Activated CD4-positive, CD25-positive, alpha-beta regulatory T cell treated with anti-CD3 and anti-CD28 coated beads, Interleukin-2, amount 50 U/mL, for 24 hours (primary cell): ENCODE results near the gene MSANTD3.
A peak's percentile ranks its signal among the peaks of the same experiment; 100 is the strongest.
"Not testable (repeated sequence)": the region's sequence is repeated elsewhere in the genome, so short reads cannot be mapped to it uniquely, and the experiment has no call there.

ENCODE experiments used
- ATAC-seq, 2 donors: fragments of 150-1000 bp; cut with Tn5 transposase; one replicate each; pipeline ENCODE4 v1.10.0; 2021; ENCODE audit warnings: mild to moderate bottlenecking in 1 of 2, moderate library complexity in 1 of 2

MSANTD3 gene

DNA sequence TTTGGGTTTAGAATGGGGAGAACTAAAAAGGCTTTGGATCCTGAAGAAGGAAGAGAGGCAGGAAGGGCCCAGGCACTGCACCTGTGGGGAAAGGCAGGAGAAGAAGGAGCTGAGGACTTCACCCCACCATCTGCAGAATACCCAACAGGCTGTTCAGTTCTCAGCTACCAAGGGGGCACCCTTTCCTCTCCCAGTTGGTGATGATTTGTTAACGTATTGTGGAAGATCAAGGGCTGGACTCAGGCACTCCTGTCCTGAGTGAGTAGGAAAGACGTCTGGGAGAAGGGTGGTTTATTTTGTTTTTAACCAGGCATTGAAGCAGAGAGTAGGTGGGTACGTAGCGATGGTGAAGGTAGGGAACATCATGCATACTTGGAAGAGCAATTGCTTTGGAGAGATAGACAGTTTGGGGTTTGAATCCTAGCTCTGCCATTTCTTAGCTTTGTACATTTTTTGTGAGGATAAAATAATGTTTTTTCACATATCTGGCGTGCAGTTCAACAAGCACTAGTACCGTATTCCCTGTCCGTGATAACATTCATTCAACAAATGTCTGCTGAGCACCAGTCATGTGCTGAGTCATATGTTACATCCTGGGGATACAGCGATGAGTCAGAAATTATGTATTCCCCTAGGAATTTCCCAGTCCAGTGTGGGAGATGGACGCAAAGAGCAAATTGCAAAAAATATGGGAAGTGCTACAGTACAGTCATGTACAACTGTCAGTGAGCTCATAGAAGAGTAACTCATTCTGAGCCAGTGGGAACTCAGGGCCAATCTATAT is 2.1 kb downstream of the MSANTD3 start:
- ATAC-seq, result no peak

DNA sequence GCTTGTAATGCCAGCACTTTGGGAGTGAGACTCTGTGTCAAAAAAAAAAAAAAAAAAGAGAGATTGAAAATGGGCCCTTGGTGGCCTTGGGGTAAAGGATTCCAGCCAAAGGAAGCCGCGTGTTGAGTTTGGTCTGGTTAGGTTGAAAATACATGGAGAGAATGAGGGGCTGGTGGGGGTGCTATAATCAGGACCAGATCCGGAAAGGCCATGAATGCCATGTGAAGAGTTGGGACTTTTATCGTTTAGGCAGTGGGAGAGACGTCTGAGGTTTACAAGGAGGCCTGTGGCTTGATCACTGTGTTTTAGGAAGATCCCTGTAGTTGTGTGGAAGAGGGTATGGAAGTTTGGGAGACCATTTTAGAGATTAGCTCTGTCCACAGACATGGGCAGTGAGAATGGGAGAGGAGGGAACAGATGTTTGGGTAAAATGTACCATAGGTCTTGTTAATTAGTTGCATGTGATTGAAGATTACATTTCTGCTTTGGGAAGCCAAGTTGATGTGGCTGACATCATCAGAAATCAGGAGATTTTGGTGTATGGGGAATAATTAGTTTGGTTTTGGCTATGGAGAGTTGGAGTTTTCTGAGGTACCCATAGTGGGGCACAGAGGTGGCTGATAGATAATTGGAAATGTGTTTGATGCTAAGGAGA is 3.5 kb downstream of the MSANTD3 start:
- no peak for ATAC-seq

DNA sequence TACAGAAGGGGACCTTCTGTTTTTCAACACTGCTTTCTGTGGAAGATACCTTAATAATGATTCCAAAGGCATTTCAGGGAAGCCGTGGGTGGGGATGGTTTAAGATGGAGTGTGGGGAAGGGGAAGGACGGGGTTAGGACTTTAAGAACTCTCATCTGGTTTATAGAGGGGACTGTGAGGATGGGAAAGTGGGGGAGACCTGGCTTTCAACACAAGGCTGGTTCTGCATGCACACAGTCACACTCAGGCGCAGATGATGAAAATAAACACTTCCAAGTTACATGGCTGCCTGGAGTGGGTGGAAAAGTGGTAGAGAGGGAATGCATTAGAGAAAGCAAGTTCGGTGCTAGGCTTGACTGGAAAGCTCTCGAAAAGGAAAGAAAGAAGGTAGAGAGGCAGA is 4.9 kb downstream of the MSANTD3 start:
- ATAC-seq, result no peak

DNA sequence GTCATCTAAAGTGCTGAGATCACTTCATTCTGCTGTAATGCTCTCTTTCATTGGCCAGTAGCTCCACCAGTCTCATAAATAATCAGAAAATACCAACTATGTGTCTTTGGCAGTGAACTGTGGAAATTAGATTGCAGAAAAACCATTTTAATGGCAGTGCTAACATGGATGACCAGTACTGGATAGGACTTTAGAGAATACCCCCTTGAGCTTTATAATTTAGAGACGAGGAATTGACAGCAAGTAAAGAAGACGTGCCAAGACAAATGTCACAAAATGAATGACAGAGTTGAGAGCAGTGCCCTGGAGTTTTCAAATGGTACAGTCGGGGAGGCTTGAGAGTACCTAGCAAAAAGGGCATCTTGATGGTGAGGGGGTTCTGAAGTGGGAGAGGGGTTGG is 5.8 kb downstream of the MSANTD3 start:
- ATAC-seq, result no peak

DNA sequence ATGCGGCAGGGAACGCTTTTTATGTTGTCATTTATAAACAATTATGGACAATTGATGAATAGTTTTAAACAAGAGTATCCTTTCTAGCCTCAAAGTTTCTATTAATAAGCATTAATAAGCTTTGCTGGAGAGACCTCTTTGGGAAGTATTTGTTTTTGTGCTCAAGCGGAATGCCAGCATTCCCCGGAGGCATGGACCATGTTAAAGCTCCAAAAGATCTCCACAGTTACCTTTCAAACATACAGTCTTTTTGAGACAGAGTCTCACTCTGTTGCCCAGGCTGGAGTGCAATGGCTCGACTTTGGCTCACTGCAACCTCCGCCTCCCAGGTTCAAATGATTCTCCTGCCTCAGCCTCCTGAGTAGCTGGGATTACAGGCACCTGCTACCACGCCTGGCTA is 9.6 kb downstream of the MSANTD3 start:
- no peak for ATAC-seq

DNA sequence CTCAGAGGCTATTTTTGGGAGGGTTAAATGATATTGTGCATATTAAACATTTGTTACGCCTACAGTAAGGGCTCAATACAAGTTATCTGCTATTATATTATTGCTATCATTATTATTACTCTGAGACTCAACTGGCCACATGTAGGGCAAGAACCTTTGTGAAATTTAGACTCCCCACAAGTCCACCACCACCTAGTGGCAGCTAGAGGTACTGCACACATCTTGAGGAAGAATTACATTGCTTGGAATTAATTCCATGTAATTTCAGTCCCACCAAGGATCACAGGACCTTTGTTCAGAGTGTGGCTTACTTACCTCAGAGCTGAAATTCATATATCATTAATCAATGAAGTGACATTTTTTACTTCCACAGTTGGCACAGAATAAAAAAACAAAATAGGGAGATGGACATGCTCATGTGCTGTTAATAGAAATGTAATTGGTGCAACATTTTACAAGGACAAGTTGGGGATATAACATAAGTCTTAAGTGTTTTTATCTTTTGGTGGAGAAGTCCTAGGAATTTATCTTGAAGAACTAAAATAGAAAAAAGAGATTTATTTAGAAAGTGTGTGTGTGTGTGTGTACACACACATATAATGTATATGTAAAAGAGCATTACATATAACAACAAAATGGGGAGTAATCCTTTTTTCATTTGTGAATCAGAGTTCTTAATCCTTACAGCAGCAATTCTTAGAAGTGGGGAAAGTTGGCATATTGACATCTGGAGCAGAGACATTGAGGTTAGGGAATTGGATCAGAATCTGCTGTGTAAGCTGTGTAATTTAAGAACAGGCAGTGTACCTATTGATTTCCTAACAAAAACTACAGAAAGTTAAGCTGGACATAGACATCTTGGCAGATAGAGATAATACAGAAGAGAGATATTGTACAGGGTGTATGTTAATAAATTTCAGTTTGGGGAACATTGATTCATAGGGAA is 11.2 kb downstream of the MSANTD3 start:
- no peak for ATAC-seq

DNA sequence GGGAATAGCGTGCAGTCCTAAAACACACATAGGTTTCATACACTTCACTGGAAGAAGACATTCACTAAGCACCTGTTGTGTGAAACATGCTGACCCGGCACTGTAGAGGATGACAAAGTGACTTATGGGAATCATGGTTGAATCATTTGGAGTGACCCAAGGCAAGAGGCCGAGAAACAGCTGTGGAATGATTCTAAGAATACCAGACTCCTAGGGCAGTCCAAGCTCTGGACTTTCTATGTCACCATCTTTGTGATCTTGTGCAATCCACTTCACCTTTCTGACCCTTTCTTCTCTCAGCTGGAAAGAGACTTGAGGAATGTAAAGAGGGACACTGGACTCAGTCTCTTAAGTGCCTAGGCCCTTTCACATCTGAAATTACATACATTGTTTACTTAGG is 13.1 kb downstream of the MSANTD3 start:
- ATAC-seq, result no peak

DNA sequence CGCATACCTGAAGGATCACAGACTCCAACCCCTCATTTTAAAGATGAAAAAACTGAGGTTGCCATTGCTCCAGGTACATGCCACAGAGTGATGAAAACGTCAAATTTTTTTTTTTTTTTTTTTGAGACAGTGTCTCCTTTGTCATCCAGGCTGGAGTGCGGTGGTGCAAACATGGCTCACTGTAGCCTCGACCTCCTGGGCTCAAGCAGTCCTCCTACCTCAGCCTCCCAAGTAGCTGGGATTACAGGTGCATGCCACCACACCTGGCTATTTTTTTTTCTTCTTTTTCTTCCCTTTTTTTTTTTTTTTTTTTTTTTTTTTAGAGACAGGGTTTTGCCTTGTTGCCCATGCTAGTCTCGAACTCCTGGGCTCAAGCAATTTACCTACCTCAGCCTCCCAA is 13.5 kb downstream of the MSANTD3 start:
- ATAC-seq, result not testable (repeated sequence)

DNA sequence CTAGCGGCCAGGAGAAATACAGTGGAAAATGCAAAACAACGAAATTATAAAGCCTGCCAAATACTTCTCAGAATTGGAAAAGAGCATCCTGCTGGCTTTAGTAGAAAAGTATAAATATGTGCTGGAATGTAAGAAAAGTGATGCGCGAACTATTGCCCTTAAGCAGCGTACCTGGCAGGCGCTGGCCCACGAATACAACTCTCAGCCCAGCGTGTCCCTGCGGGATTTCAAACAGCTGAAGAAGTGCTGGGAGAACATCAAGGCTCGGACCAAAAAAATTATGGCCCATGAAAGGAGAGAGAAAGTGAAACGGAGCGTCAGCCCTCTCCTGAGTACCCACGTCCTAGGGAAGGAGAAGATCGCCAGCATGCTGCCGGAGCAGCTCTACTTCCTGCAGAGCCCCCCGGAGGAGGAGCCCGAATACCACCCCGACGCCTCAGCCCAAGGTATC is 15.0 kb downstream of the MSANTD3 start:
- no peak for ATAC-seq

DNA sequence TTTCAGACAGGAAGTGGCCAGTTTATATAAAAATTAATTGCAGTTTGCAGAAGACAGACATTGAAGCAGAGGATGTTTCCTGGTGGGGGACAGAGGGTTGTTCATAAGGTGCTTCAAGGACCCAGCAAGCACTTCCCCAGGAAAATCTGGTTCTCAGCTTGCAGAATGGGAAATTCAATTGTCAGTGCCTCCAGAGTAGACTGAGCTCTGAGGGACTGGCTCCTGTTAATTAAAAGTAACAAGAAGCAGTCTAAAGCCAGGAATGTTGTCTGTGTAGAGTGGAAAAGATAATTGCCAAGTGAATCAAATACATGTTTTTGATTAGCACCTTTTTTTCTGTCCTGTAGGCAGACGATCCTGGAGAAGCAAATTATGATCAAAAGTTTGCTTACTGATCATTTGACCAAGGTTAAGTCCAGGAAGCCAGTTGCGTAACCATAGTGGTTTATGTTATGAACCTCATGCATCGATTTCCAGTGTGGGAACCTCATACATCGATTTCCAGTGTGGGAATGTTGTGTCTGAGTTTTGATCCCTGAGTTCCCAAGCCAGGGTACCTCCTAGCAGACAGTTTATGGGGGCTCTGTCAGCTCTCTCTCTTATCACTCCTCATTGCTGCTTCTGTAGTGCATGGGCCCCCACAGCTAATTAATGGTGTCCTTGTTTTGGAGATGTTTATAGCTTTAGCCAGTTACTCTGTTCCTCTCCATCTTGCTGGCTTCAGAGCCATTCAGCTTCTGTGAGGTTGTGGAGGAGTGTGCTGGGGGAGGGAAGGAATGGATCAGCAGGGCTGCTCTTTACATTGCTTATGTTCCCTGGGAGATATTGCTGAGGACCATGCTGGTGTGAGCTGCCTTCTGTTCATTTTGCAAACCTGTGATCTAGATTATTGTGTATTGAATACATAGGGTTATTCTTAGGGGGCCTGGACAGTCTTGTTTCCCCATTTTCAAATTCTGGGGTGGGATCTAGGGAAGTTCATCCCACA is 17.1 kb downstream of the MSANTD3 start:
- ATAC-seq, result no peak

DNA sequence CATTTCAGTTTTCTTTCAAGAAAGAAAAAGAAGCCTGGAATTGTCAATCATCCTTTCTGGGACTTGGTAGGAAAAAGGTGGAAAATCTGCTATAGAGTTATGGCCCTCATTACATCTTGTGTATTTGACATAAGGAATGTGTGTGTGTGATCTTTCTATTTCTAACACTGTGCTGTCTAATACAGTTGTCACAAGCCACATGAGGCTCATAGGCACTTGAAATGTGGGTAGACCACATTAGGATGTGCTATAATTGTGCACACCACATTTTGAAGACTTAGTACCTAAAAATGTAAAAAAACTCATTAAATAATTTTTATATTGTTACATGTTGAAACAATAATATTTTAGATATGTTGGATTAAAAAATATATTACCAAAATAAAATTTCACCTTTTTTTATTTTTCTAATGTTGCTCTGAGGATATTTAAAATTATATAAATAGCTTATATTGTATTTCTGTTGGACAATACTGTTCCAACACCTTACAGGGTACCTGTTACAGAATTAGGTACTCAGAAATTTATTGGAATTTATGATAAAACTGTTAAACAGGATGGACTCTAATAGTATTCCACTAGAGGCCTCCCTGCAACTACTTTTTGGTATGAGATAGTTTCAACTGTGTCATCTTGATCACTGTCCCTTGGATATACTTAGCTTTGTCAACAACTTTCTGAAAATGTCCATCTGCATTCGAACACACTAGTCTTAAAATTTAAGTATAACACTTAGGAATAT is 18.4 kb downstream of the MSANTD3 start:
- ATAC-seq, result no peak

DNA sequence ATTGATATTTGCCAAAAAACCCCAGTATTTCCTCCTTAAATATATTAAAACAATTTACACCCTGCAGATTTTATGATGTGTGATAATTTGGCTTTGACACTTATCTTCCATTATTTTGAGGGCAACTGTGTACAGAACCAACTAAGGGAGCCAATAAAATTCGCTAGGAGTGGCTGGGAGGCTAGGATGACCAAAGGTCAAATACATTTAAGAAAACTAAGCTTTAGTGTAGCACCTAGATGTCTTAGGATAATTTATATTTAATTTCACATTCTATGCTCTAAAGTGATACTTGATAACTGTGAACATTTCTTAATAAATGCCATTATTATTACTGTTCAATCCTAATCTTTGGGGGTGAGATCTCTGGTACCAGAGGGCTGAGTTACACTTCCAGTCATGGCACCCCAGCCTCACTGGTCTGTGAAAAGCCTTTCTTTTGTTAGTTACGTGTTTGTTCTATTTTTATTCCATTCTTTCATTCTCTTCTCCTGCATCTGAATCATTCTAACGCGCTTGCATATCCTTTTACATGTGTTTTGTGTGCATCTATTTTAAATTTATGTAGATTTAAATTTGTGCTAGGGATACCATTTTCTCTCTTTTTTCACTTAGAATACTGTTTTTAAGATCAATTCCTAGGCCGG is 19.1 kb downstream of the MSANTD3 start:
- ATAC-seq, result no peak

DNA sequence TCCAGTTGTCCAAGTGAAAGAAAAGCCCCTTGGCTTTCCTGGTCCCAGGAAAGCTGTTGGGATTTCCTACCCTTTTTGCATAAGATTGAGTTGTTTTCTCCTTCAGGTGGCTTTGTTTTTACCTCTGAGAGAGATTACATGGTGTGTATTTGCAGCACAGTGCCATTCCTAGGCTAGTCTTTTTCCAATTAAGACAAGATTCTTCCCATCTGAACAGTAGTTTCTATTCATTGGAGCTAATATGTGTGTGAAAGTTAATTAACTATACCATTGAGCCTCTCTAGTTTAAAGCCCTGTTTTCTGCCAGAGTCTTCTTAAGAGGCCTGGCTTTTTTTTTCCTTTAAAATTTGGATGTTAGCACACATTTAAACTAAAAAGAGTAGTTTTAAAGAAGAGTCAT is 20.1 kb downstream of the MSANTD3 start:
- ATAC-seq, result no peak

DNA sequence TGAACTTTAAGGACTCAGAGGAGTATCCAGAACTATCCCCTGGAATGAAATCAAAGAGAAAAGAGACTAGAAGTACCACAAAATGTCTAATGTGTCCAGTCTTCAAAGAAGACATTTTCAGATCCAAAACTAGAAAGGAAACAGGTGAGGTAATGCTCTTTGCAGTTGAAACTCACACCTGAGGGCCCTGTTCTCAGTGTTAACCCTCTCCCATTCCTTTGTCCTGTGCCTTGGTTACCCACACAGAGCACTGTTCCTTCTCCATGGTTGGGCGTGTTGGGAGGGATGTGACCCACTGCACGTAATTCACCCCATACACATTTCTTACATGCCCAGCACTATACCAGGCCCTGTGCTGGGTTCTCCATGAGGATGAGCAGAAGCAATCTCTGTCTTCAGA is 21.3 kb downstream of the MSANTD3 start:
- ATAC-seq, result no peak

DNA sequence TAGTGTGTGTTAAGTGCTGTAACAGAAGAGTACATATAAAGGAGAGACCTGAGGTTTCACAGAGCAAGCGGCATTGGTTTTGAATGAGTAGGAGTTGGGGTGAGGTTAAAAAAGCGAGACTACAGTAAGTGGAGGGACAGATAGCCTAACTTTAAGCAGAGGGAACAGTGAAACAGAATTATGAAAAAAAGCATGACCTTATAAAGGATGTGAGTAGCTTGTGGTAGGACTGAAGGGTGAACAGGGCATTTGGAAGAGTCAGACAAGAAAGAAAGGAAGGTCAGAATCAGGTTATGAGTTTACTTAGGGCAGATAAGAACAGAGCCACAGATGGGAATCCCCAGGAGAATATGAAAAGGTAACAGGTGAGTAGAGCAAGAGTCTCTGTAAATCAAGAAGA is 22.5 kb downstream of the MSANTD3 start:
- ATAC-seq, result peak in 1 of 2 donors; percentile 10

DNA sequence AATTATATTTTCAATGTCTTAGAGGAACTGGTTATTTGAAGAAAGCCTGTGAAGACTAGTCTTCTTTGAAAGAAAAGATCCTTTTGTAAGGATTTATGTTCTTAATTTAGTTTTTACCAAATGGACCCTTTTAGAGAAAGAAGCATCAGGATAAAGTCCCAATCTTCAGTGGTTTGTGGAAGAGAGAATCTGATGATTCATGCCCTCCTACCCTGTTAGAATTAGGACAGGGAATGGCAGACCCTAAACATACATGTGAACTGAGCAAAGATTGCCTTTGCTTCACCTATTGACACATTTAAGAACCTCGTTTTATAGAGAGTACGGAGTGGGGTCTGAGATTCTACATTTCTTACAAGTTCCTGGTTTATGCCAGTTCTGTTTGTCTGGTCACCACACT is 26.0 kb downstream of the MSANTD3 start:
- ATAC-seq, result no peak

DNA sequence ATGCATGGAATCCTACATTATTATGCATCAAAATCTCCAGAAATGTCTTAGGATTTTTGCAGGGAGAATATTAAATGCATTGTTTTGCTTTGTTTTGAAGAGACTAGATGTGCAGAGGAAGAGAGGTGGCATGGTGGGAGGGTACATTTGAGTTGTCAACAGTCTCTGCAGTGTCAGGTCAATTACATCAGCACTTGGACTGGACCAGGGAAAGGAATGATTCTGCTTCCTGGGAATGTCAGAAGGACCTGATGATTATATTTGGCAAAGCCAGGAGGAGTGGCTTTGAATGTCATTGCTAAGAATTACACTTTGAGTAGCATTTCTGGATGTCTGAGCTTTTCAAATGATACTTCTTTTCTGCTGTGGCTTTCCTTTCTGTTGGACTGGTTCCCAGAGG is 28.5 kb downstream of the MSANTD3 start:
- ATAC-seq, result no peak

DNA sequence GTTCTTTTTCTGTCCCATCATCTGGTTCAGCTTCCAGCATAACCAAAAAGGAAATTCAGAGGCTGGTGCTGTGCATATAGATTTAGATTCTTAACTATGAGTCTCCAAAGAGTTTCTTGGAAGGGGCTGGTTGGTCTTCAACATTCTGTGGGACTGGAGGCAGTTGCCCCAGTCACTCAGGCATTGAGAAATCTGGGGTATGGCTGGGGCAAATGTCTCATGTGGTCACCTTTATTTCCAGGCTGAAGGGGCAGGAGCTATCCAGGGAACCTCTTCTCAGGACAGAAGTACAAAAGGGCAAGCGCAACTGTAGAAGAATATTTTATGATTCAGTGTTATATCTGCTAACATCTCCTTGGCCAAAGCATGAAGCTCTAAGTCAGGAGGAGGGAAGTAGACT is 30.6 kb downstream of the MSANTD3 start:
- no peak for ATAC-seq

DNA sequence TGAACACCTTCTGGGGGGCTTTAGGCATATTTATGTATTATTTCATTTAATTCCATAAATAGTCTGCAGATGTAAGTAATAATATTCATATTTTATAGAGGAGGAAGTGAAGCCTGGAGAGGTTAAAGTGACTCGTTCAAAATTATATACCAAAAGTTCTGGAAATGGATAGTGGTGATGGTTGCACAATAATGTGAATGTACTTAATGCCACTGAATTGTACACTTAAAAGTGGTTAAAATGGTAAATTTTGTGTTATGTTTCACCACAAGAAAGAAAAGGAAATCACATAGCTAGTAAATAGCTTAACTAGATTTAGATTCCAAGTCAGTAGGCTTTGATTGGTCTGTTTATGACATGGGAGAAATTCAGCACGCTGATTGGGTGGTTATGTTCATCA is 33.0 kb downstream of the MSANTD3 start:
- no peak for ATAC-seq

DNA sequence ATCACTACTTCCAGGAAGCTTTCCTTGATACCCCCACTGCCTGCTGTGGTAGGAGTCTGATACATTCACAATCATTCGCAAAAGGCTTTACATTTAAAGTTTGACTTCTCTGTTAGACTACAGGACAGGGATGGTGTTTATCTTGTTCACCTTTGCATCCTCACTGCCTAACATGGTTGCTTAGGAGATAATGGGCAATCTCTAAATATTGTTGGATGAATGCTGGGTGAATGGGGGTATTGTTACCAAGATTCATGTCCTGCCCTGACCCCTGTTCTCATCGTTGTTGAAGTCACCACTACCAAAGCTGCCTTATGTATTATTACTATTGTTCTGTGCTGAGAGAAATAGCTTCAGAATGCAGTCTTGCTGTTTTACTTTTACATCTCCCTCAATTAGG is 38.3 kb downstream of the MSANTD3 start:
- ATAC-seq, result no peak

DNA sequence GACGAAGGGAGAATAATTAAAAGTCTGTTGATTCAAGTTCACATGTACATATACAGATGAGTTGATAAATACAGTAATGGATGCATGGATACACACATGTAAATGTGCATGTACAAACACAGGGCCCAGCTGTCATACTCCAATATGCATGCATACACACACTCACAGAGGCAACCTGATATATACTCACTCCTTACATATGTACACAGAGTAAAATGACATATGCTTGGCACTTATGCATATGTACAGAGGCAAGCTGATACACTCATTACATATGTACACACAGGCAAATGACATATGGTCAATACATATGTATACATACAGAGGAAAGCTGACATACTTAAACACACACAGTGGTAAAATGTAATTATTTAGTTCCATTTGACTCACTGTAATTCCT is 38.8 kb downstream of the MSANTD3 start:
- ATAC-seq, result no peak
